ENCODE results near the gene PILRA.

DNA sequence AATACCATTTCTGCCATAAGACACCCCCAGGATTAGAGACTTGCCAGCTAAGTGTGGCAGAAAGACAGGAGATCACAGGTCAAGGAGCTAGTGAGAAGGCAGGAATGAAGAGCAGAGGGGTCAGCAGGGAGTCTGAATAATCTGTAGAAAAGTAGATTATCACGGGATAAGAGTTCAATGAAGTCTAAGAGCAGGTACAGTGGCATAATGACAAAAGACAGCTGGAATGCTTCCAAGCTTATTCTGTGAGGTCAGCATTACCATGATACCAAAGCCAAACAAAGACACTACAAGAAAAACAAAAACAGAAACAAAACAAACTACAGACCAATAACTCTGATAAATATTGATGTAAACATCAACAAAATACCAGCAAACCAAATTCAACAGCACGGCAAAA, 20.8 kb downstream of the PILRA start:
- TF ChIP-seq, protein P1, sequence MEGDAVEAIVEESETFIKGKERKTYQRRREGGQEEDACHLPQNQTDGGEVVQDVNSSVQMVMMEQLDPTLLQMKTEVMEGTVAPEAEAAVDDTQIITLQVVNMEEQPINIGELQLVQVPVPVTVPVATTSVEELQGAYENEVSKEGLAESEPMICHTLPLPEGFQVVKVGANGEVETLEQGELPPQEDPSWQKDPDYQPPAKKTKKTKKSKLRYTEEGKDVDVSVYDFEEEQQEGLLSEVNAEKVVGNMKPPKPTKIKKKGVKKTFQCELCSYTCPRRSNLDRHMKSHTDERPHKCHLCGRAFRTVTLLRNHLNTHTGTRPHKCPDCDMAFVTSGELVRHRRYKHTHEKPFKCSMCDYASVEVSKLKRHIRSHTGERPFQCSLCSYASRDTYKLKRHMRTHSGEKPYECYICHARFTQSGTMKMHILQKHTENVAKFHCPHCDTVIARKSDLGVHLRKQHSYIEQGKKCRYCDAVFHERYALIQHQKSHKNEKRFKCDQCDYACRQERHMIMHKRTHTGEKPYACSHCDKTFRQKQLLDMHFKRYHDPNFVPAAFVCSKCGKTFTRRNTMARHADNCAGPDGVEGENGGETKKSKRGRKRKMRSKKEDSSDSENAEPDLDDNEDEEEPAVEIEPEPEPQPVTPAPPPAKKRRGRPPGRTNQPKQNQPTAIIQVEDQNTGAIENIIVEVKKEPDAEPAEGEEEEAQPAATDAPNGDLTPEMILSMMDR (conservative IDR thresholded peaks at IDR 0.05; ENCODE audit: low read depth in 2 of 2), result no peak
- TF ChIP-seq STAT1 (IDR thresholded peaks at IDR 0.05; ENCODE audit: unreplicated experiment) (no peak), EZH2 (IDR thresholded peaks at IDR 0.05; ENCODE audit: low read depth, unreplicated experiment) (no peak), EZH2phosphoT487 (IDR thresholded peaks at IDR 0.05; ENCODE audit: unreplicated experiment) (no peak), POLR2AphosphoS5 (IDR thresholded peaks at IDR 0.05; ENCODE audit: low read depth) (no peak), ZNF114 (CRISPR knock-in tag; IDR thresholded peaks at IDR 0.05) (no peak), JUNB (IDR thresholded peaks at IDR 0.05; ENCODE audit: unreplicated experiment) (no peak), CREB1 (CRISPR knock-in tag; IDR thresholded peaks at IDR 0.05; ENCODE audit: low read depth) (no peak), ZNF331 (CRISPR knock-in tag; IDR thresholded peaks at IDR 0.05; ENCODE audit: low read depth) (no peak)
- TF ChIP-seq, protein P2, sequence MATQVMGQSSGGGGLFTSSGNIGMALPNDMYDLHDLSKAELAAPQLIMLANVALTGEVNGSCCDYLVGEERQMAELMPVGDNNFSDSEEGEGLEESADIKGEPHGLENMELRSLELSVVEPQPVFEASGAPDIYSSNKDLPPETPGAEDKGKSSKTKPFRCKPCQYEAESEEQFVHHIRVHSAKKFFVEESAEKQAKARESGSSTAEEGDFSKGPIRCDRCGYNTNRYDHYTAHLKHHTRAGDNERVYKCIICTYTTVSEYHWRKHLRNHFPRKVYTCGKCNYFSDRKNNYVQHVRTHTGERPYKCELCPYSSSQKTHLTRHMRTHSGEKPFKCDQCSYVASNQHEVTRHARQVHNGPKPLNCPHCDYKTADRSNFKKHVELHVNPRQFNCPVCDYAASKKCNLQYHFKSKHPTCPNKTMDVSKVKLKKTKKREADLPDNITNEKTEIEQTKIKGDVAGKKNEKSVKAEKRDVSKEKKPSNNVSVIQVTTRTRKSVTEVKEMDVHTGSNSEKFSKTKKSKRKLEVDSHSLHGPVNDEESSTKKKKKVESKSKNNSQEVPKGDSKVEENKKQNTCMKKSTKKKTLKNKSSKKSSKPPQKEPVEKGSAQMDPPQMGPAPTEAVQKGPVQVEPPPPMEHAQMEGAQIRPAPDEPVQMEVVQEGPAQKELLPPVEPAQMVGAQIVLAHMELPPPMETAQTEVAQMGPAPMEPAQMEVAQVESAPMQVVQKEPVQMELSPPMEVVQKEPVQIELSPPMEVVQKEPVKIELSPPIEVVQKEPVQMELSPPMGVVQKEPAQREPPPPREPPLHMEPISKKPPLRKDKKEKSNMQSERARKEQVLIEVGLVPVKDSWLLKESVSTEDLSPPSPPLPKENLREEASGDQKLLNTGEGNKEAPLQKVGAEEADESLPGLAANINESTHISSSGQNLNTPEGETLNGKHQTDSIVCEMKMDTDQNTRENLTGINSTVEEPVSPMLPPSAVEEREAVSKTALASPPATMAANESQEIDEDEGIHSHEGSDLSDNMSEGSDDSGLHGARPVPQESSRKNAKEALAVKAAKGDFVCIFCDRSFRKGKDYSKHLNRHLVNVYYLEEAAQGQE (IDR thresholded peaks at IDR 0.05; ENCODE audit: unreplicated experiment), result no peak
- TF ChIP-seq, protein P3, sequence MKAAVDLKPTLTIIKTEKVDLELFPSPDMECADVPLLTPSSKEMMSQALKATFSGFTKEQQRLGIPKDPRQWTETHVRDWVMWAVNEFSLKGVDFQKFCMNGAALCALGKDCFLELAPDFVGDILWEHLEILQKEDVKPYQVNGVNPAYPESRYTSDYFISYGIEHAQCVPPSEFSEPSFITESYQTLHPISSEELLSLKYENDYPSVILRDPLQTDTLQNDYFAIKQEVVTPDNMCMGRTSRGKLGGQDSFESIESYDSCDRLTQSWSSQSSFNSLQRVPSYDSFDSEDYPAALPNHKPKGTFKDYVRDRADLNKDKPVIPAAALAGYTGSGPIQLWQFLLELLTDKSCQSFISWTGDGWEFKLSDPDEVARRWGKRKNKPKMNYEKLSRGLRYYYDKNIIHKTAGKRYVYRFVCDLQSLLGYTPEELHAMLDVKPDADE (IDR thresholded peaks at IDR 0.05), result no peak
- TF ChIP-seq, protein P4, sequence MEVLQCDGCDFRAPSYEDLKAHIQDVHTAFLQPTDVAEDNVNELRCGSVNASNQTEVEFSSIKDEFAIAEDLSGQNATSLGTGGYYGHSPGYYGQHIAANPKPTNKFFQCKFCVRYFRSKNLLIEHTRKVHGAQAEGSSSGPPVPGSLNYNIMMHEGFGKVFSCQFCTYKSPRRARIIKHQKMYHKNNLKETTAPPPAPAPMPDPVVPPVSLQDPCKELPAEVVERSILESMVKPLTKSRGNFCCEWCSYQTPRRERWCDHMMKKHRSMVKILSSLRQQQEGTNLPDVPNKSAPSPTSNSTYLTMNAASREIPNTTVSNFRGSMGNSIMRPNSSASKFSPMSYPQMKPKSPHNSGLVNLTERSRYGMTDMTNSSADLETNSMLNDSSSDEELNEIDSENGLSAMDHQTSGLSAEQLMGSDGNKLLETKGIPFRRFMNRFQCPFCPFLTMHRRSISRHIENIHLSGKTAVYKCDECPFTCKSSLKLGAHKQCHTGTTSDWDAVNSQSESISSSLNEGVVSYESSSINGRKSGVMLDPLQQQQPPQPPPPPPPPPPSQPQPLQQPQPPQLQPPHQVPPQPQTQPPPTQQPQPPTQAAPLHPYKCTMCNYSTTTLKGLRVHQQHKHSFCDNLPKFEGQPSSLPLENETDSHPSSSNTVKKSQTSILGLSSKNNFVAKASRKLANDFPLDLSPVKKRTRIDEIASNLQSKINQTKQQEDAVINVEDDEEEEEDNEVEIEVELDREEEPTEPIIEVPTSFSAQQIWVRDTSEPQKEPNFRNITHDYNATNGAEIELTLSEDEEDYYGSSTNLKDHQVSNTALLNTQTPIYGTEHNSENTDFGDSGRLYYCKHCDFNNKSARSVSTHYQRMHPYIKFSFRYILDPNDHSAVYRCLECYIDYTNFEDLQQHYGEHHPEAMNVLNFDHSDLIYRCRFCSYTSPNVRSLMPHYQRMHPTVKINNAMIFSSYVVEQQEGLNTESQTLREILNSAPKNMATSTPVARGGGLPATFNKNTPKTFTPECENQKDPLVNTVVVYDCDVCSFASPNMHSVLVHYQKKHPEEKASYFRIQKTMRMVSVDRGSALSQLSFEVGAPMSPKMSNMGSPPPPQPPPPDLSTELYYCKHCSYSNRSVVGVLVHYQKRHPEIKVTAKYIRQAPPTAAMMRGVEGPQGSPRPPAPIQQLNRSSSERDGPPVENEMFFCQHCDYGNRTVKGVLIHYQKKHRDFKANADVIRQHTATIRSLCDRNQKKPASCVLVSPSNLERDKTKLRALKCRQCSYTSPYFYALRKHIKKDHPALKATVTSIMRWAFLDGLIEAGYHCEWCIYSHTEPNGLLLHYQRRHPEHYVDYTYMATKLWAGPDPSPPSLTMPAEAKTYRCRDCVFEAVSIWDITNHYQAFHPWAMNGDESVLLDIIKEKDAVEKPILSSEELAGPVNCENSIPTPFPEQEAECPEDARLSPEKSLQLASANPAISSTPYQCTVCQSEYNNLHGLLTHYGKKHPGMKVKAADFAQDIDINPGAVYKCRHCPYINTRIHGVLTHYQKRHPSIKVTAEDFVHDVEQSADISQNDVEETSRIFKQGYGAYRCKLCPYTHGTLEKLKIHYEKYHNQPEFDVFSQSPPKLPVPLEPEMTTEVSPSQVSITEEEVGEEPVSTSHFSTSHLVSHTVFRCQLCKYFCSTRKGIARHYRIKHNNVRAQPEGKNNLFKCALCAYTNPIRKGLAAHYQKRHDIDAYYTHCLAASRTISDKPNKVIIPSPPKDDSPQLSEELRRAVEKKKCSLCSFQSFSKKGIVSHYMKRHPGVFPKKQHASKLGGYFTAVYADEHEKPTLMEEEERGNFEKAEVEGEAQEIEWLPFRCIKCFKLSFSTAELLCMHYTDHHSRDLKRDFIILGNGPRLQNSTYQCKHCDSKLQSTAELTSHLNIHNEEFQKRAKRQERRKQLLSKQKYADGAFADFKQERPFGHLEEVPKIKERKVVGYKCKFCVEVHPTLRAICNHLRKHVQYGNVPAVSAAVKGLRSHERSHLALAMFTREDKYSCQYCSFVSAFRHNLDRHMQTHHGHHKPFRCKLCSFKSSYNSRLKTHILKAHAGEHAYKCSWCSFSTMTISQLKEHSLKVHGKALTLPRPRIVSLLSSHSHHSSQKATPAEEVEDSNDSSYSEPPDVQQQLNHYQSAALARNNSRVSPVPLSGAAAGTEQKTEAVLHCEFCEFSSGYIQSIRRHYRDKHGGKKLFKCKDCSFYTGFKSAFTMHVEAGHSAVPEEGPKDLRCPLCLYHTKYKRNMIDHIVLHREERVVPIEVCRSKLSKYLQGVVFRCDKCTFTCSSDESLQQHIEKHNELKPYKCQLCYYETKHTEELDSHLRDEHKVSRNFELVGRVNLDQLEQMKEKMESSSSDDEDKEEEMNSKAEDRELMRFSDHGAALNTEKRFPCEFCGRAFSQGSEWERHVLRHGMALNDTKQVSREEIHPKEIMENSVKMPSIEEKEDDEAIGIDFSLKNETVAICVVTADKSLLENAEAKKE (CRISPR knock-in tag; IDR thresholded peaks at IDR 0.05), result no peak
